WTC11 (cell line): ENCODE data around the gene SYTL2.

Source experiments
- FOXK1 ChIP-seq: sonication (generic); formaldehyde crosslinking; IDR thresholded peaks from 2 replicates; pipeline ENCODE4 v1.8.0; 2022; ENCODE audit warnings: mild to moderate bottlenecking, moderate library complexity, missing genetic modification reagents
- GABPB1 ChIP-seq: sonication (generic); formaldehyde crosslinking; IDR thresholded peaks from 2 replicates; pipeline ENCODE4 v1.8.1; 2023; ENCODE audit warnings: mild to moderate bottlenecking, missing genetic modification reagents
- ZNF121 ChIP-seq: sonication (generic); formaldehyde crosslinking; IDR thresholded peaks from 2 replicates; pipeline ENCODE4 v1.8.0; 2023; ENCODE audit warnings: missing genetic modification reagents
- TF ChIP-seq, protein P1 (sequence below): sonication (generic); formaldehyde crosslinking; IDR thresholded peaks from 2 replicates; pipeline ENCODE4 v1.8.1; 2023; ENCODE audit warnings: mild to moderate bottlenecking, moderate library complexity, missing genetic modification reagents
- TF ChIP-seq, protein P2 (sequence below): fragments of 200-600 bp; IDR thresholded peaks from 2 replicates; pipeline ENCODE4 v1.8.0; 2022; ENCODE audit warnings: antibody characterized with exemption
- TF ChIP-seq, protein P3 (sequence below): sonication (generic); formaldehyde crosslinking; conservative IDR thresholded peaks from 2 replicates; pipeline ENCODE4 v1.8.1; 2023; ENCODE audit warnings: mild to moderate bottlenecking, low read depth, missing genetic modification reagents, moderate library complexity
- TF ChIP-seq, protein P4 (sequence below): sonication (generic); formaldehyde crosslinking; IDR thresholded peaks from 2 replicates; pipeline ENCODE4 v1.8.1; 2023; ENCODE audit warnings: mild to moderate bottlenecking, missing genetic modification reagents, moderate library complexity
- TF ChIP-seq, protein P5 (sequence below): sonication (generic); formaldehyde crosslinking; IDR thresholded peaks from 2 replicates; pipeline ENCODE4 v1.8.1; 2022; ENCODE audit warnings: mild to moderate bottlenecking, missing genetic modification reagents, moderate library complexity, borderline replicate concordance
- TF ChIP-seq, protein P6 (sequence below): sonication (generic); formaldehyde crosslinking; IDR thresholded peaks from 2 replicates; pipeline ENCODE4 v1.8.1; 2023; ENCODE audit warnings: mild to moderate bottlenecking, missing genetic modification reagents, moderate library complexity

DNA sequence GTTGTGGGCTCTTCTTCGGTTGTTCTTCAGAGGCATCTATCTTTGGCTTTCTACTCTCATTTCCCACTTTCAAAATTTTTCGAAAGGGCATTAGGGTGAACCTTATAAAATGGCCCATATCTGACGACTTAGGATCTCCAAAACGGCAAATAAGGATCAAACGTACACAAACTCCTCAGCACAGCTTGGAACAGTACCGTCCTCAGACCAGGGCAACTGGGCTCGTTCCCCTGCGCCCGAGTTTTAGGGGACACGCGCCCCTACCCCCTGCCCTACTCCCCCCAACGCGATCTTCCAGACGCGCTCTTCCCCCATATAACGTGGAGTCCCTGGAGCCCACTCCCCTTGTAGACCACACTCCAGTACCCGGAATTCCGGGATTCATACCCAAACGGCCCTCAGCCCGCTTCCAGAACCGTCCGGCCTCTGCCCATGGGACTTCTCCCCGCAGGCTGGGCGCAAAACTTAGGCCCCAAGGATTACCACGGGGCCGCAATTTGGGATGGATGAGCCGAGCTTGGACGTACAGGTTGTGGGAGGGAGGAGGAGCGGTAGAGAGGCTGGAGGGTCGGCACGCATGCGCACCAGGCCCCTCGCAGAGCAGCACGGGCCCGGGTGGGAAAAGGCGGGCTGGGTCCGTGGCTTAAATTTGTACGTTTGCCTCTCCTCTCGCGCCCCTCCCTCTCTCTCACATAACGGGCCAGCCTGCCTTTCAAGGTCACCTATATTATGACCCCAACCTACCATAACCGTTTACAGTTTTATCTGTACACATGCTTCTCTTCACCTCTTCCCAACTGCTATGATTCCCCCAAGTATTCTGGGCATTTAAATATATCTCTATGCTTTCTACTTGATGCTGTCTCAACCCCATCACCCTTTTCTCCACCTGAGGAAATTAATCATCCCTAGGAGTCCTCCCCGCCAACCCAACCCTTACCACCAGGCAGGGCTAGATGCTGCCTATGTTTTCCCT is 128.3 kb downstream of the SYTL2 start:
- TF ChIP-seq, protein P1, sequence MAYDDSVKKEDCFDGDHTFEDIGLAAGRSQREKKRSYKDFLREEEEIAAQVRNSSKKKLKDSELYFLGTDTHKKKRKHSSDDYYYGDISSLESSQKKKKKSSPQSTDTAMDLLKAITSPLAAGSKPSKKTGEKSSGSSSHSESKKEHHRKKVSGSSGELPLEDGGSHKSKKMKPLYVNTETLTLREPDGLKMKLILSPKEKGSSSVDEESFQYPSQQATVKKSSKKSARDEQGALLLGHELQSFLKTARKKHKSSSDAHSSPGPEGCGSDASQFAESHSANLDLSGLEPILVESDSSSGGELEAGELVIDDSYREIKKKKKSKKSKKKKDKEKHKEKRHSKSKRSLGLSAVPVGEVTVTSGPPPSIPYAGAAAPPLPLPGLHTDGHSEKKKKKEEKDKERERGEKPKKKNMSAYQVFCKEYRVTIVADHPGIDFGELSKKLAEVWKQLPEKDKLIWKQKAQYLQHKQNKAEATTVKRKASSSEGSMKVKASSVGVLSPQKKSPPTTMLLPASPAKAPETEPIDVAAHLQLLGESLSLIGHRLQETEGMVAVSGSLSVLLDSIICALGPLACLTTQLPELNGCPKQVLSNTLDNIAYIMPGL, result no peak
- TF ChIP-seq, protein P2, sequence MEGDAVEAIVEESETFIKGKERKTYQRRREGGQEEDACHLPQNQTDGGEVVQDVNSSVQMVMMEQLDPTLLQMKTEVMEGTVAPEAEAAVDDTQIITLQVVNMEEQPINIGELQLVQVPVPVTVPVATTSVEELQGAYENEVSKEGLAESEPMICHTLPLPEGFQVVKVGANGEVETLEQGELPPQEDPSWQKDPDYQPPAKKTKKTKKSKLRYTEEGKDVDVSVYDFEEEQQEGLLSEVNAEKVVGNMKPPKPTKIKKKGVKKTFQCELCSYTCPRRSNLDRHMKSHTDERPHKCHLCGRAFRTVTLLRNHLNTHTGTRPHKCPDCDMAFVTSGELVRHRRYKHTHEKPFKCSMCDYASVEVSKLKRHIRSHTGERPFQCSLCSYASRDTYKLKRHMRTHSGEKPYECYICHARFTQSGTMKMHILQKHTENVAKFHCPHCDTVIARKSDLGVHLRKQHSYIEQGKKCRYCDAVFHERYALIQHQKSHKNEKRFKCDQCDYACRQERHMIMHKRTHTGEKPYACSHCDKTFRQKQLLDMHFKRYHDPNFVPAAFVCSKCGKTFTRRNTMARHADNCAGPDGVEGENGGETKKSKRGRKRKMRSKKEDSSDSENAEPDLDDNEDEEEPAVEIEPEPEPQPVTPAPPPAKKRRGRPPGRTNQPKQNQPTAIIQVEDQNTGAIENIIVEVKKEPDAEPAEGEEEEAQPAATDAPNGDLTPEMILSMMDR, result no peak
- TF ChIP-seq, protein P3, sequence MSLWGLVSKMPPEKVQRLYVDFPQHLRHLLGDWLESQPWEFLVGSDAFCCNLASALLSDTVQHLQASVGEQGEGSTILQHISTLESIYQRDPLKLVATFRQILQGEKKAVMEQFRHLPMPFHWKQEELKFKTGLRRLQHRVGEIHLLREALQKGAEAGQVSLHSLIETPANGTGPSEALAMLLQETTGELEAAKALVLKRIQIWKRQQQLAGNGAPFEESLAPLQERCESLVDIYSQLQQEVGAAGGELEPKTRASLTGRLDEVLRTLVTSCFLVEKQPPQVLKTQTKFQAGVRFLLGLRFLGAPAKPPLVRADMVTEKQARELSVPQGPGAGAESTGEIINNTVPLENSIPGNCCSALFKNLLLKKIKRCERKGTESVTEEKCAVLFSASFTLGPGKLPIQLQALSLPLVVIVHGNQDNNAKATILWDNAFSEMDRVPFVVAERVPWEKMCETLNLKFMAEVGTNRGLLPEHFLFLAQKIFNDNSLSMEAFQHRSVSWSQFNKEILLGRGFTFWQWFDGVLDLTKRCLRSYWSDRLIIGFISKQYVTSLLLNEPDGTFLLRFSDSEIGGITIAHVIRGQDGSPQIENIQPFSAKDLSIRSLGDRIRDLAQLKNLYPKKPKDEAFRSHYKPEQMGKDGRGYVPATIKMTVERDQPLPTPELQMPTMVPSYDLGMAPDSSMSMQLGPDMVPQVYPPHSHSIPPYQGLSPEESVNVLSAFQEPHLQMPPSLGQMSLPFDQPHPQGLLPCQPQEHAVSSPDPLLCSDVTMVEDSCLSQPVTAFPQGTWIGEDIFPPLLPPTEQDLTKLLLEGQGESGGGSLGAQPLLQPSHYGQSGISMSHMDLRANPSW (CRISPR knock-in tag), result no peak
- TF ChIP-seq, protein P4, sequence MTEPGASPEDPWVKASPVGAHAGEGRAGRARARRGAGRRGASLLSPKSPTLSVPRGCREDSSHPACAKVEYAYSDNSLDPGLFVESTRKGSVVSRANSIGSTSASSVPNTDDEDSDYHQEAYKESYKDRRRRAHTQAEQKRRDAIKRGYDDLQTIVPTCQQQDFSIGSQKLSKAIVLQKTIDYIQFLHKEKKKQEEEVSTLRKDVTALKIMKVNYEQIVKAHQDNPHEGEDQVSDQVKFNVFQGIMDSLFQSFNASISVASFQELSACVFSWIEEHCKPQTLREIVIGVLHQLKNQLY (CRISPR knock-in tag), result no peak
- TF ChIP-seq GABPB1, result no peak
- TF ChIP-seq, protein P5, sequence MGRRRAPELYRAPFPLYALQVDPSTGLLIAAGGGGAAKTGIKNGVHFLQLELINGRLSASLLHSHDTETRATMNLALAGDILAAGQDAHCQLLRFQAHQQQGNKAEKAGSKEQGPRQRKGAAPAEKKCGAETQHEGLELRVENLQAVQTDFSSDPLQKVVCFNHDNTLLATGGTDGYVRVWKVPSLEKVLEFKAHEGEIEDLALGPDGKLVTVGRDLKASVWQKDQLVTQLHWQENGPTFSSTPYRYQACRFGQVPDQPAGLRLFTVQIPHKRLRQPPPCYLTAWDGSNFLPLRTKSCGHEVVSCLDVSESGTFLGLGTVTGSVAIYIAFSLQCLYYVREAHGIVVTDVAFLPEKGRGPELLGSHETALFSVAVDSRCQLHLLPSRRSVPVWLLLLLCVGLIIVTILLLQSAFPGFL (CRISPR knock-in tag), result no peak
- no peak for TF ChIP-seq ZNF121 (CRISPR knock-in tag)
- TF ChIP-seq FOXK1 (CRISPR knock-in tag), result no peak
- TF ChIP-seq, protein P6, sequence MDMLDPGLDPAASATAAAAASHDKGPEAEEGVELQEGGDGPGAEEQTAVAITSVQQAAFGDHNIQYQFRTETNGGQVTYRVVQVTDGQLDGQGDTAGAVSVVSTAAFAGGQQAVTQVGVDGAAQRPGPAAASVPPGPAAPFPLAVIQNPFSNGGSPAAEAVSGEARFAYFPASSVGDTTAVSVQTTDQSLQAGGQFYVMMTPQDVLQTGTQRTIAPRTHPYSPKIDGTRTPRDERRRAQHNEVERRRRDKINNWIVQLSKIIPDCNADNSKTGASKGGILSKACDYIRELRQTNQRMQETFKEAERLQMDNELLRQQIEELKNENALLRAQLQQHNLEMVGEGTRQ (CRISPR knock-in tag), result no peak
